ENCODE measurements around the gene GPD1. TPM values are rescaled to one million over a fixed set of nuclear protein-coding genes. Genes with fewer than 3 reads are reported as not detected.

GPD1 gene
- 10 to 100 TPM; 49.8 to 81.4 (median 75.1) TPM for polyA plus RNA-seq (ENCODE audit: insufficient read length in 3 of 3)

- no peak for DNase-seq (ENCODE audit: low read depth in 3 of 3, low spot score in 2 of 3)
Measured at GRCh38 chr12:50103767-50104321, at the start of gene GPD1. TSS of gene GPD1 (plus strand) at chr12:50104008. CDS start at chr12:50104051, 43 bp downstream.

DNA sequence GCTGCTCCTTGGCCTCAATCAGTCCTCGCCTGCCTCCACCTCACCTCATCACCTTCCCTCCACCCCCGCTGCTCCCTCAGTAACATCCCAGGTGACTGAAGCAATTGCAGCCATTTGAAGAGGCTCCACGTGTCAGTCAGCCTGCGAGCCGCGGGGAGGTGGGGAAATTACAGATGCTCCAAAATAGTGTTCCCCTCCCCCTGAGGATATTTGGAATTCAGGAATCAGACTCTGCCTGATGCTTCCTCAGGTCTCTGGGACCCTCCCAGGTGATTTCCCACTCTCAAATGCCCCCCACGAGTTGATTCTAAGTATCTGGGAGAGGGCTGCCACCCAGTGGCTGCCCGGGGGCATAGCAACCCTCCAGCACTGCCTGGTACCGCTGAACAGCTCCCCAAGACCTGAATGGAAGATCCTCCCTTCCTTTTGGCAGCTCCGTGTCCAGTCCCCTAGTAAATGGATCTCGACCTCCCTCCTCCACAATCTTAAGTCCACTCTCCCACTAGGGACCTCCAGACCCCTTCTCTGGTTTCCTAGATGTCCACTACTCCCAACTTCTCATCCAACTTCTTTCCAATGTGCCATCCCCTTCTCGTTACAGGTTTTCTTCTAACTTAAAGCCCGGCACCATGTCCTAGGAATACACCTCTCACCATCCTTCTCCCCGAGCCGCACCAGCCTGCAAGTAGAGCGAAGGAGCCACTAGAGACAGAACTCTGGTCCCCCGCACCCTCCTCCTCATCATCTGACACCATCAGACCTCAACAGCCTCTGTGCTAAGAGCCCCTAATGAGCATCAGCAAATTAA is 47.8 kb upstream of the GPD1 start:
- no peak for DNase-seq (ENCODE audit: low read depth in 3 of 3, low spot score in 2 of 3)

DNA sequence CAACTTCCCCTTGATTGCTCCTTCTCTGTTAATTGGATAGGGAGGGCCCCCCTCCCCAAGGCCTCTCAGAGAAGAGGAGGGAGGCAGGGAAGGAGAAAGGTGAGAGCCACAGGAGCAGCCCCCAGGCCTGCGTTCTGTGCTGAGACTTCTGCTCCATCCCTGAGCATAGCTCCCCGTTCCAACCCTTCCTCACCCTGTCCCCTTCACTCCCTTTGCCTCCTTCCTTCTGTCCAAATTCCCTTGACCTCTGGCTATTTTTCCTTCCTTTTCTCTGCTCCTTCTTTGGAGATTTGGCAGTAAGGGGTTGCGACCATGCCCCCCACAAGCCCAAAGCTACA is 47.2 kb upstream of the GPD1 start:
- DNase-seq (ENCODE audit: low read depth in 3 of 3, low spot score in 2 of 3): no peak

DNA sequence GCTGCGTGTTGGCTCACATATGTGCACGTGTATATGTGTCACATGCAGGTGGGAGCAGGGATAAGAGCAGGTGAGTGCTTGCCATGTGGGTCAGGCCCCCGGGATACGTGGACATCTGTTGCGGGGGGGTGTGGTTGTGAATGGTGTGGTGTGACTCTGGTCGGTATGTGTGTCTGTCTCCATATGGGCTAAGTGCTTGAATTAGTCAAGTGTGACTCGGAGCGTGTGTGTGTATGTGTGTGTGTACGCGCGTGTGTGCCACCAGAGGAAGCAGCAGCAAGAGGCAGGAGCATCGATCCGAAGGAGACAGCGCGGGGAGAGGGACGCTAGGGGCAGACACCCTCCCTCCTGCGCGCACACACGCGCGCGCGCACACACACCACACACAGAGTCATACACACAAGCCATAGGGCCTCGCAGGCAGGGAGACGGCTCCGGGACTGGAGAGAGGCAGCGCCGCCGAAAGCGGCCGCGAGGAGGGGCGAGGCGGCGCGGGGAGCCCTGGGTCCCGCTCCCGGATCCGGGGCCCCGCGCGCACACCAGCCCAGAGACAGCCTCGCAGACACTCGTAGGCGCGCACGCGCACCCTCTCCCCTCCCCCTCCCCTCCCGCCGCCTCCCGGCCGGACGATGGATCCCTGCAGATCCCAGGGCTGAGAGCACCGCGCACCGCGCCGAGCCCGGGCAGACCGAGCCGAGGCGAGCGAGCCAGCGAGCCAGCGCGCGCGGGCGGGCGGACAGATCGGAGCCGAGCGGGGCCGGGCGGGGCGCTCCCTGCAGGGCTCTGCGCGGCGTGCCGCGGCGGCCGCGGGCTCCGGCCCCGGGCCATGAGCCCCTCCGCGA is 46.6 kb upstream of the GPD1 start, which contains the start of gene ASIC1:
Gene ASIC1 (plus strand): TSS at position 597 of the 842 bp plus-strand sequence. CDS start 1,171 bp downstream, outside the sequence.
- no peak for DNase-seq (ENCODE audit: low read depth in 3 of 3, low spot score in 2 of 3)

GRCh38 chr12:50057896-50058670 is 45.7 kb upstream of the GPD1 start:
- DNase-seq (ENCODE audit: low read depth in 3 of 3, low spot score in 2 of 3): no peak

DNA sequence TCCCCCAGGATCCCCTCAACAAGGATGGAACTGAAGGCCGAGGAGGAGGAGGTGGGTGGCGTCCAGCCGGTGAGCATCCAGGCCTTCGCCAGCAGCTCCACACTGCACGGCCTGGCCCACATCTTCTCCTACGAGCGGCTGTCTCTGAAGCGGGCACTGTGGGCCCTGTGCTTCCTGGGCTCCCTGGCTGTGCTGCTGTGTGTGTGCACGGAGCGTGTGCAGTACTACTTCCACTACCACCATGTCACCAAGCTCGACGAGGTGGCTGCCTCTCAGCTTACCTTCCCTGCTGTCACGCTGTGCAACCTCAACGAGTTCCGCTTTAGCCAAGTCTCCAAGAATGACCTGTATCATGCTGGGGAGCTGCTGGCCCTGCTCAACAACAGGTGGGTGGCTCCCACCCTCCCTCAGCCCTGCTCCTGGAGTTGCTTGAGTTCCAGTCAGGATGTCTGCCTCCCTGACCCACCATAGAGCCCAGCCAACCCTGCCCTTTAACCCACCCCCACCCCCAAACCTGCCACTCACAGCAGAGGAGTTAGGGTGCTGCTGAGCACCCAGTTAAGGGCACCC is 45.0 kb upstream of the GPD1 start:
- DNase-seq (ENCODE audit: low read depth in 3 of 3, low spot score in 2 of 3): no peak

DNA sequence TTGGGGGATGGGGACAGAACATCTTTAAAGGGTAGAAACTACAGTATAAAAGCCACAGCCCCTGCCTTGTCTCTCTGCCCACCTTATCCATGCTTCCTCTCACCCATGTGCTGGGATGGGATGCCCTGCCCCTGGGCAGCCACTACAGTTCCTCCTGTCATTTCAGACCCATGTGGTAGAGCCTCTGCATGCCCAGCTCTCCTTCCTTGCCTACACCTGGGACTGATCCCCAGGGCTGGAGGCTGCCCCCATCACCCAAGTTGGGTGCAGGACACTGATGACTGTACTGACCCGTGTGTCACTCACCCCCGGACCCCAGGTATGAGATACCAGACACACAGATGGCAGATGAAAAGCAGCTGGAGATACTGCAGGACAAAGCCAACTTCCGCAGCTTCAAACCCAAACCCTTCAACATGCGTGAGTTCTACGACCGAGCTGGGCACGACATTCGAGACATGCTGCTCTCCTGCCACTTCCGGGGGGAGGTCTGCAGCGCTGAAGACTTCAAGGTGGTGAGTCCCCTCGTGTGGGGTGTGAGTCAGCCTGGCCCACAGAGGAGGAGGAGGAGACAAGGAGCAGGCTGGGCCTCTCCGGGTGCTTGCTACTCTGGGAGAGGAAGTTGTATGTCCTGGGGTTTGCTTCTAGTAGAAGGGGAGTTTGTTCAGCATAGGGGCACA is 44.2 kb upstream of the GPD1 start:
- DNase-seq (ENCODE audit: low read depth in 3 of 3, low spot score in 2 of 3): no peak

DNA sequence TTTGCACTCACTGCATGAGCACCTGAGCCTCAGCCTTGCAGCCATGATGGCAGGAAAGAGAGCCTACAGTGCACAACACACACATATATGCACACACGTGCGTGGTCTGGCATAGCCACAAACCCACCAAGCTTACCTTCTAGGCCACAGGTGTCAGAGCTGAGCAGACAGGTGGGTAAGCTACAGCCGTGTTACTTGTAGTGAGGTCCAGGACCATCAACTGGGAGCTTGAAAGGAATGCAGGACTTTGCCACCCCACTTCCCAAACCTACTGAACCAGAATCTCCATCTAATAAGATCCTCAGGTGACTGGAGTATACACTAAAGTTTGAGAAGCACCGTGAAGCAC is 43.7 kb upstream of the GPD1 start:
- no peak for DNase-seq (ENCODE audit: low read depth in 3 of 3, low spot score in 2 of 3)

DNA sequence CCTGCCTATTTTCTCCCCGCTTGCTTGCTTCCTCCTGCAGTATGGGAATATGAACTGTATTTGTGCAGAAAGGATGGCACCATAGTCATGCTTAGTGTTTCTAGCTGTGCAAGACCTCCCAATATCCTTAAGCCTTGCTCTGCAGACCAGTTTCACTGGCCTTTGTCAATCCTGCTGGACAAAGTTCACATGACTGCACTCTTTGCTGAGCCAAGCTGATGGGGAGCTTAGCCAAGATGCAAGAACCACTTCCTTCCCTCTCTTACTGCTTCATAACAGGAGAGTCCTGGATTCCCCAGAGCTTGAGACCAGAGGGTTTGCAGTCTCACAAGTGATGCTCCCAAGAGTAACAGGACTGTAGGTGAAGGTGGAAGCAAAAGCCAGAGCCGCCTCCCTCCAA is 42.6 kb upstream of the GPD1 start:
- DNase-seq (ENCODE audit: low read depth in 3 of 3, low spot score in 2 of 3): no peak

- no peak for DNase-seq (ENCODE audit: low read depth in 3 of 3, low spot score in 2 of 3)
Measured at GRCh38 chr12:50061946-50062686, 41.7 kb upstream of the GPD1 start.

DNA sequence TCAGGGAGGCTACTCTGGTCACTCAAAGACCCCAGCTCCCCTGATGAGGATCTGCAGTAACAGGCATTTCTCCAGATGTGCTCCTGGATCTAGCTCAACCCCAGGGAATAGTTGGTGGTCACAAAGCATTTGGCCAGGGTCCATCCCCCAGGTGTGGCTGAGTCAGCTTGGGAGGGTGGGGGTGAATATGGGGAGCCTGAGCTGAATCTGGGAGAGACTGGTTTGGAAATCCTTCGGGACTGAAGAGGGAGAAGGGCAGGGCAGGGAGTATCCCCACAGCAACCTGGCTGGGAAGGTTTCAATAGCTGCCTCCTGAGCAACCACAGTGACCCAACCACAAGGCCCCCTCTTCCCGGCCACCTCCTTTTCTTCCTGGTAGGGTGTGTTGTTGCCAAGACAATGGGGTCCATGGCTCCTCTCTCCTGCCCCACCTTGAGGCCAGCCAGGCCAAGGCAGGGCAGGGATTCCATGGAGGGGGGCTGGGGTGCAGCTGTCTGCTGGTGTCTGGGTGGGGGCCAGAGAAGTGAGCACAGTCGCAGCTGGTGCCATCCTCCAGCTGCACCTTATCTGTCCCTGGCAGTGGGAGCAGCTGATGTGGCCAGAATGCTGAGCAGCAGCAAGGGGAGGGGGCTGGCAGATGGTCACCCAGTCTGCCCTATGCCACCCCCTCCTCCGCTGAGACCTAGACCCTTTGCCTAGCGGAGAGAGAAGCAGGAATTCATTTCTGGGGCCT is 40.9 kb upstream of the GPD1 start:
- DNase-seq (ENCODE audit: low read depth in 3 of 3, low spot score in 2 of 3): no peak

DNA sequence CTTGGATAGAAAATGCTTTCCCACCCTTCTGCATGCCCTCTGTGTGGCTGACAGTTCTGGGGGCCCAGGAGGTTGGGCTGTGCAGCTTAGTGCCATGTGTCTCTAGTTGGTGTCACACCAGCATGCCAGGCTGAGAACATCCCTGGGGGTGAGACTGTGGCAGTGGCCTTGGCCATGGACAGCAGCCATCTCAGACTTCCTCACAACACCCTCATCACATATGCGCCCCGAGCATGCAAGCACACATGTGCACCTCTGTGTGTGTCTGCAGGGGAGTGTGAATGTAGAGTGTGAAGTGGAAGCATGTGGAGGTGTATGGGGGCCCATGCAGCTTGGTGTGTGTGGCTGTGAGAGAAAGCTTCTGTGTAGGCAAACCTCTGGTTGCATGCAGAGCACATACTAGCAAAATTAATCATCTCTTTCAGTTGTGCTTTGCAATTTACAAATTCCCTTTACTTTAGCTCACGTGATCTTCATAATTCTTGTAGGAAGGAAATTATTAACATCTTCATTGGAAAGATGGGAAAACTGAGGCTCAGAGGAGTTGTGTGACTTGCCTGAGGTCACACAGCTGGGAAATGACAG is 38.0 kb upstream of the GPD1 start:
- no peak for DNase-seq (ENCODE audit: low read depth in 3 of 3, low spot score in 2 of 3)

DNA sequence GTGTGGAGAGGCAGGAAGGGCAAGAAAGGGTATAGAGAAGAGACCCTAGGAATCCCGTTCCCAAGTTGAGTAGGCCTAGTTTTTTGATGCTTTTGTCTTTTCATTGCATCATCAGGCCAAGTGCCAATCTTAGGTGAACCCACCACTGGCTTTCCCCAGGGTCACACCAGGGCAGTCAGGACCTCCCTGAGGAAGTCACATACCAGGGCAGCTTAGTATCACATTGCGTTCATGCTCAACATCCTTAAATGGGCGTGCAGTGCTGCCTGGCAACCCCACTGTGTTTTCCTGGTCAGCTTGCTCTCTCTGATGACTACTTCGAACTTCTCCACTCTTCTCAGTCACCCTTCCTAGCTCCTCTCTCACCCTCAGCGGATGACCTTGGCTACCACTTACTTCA is 37.4 kb upstream of the GPD1 start:
- DNase-seq (ENCODE audit: low read depth in 3 of 3, low spot score in 2 of 3): no peak

DNA sequence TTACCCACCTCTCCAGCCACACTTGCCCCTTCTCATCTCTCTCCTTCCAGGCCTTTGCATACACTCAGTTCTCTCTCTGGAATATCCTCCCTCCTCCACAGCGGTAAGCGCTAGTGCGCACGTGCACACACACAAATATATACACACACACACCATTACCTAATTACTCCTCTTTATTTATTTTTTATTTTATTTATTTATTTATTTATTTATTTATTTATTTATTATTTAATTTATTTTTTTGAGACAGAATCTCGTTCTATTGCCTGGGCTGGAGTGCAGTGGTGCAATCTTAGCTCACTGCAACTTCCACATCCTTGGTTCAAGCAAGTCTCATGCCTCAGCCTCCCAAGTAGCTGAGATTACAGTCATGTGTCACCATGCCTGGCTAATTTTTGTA is 34.7 kb upstream of the GPD1 start:
- DNase-seq (ENCODE audit: low read depth in 3 of 3, low spot score in 2 of 3): no peak

DNA sequence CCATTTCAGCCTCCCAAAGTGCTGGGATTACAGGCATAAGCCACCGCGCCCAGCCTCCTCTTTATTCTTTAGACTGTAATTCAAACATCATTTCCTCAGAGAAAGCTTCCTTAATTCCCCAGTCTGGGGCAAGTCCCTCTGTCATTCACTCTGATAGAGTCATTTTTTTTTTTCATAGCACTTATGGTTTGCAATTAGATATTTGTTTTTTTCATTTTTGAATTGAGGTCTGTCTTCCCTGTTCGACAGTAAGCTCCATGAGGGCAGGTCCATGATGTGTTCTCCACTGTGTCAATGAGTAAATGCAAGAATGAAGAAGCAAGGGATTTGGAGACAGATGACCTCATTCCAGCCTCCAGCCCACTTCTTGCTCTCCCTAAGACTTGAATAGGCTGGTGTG is 34.3 kb upstream of the GPD1 start:
- DNase-seq (ENCODE audit: low read depth in 3 of 3, low spot score in 2 of 3): no peak

DNA sequence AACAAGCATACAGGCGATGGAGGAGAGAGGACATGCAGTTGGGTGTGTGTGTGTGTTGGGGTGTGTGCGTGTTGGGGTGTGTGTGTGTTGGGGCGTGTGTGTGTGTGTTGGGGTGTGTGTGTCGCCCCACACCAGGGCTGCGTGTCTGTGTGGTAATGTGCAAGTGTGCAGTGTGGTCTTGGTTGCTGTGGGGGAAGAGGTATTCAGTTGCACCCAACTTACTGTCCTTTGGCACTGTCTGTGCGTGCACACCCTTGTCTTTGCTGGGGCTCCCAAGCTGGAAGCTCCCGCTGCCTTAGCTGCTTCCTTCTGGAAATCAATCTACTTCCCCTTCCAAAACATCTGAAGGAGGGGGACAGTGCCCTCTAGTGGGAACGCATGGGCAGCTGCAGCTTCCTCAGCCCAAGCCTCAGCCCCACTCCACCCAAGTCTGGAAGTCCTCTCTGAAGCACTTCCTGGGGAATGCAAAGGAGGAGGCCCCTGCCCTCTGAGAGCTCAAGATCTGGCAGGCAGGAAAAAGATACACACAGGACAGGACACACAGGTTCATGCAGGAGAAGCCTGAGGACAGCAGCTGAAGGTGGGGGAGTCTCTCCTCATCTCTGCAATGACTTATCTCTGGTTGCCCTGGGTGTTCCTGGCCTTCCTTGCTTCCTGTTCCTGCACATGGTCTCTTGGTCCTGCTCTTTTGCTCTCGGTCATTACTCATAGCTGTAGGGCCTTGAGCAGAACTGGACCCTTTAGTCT is 33.3 kb upstream of the GPD1 start:
- DNase-seq (ENCODE audit: low read depth in 3 of 3, low spot score in 2 of 3): no peak

- DNase-seq (ENCODE audit: low read depth in 3 of 3, low spot score in 2 of 3): no peak
Measured at GRCh38 chr12:50072198-50072907, 31.5 kb upstream of the GPD1 start.

Data from right renal cortex interstitium (tissue), 3 donors.